Measurements from ENCODE around the gene TGM3.

DNA sequence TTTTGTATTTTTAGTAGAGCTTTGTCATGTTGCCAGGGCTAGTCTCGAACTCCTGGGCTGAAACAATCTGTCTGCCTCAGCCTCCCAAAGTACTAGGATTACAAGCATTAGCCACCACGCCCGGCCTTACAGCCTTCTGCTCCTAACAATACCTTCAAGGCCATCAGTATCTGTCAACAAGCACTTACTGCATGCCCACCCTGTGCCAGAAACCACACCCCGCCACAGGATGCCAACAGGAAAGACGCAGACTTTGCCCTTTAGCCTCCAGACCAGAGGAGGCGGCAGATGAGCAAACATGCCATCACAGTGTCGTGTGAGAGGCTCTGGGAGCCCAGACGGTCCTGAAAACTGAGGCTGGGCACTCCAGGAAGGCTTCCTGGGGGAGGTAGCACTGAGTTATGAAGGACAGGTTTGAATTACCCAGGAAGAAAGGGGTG, 34.7 kb upstream of the TGM3 start:
- TF ChIP-seq EZH2 (IDR thresholded peaks at IDR 0.05; ENCODE audit: borderline replicate concordance, insufficient read depth, low read length, poor library complexity, severe bottlenecking) (no peak), POLR2AphosphoS5 (IDR thresholded peaks at IDR 0.05) (no peak), MXI1 (conservative IDR thresholded peaks at IDR 0.05; ENCODE audit: poor library complexity, severe bottlenecking) (no peak), TAF1 (IDR thresholded peaks at IDR 0.05; ENCODE audit: low read depth) (no peak), SMC3 (conservative IDR thresholded peaks at IDR 0.05; ENCODE audit: poor library complexity) (no peak)
- TF ChIP-seq, protein P1, sequence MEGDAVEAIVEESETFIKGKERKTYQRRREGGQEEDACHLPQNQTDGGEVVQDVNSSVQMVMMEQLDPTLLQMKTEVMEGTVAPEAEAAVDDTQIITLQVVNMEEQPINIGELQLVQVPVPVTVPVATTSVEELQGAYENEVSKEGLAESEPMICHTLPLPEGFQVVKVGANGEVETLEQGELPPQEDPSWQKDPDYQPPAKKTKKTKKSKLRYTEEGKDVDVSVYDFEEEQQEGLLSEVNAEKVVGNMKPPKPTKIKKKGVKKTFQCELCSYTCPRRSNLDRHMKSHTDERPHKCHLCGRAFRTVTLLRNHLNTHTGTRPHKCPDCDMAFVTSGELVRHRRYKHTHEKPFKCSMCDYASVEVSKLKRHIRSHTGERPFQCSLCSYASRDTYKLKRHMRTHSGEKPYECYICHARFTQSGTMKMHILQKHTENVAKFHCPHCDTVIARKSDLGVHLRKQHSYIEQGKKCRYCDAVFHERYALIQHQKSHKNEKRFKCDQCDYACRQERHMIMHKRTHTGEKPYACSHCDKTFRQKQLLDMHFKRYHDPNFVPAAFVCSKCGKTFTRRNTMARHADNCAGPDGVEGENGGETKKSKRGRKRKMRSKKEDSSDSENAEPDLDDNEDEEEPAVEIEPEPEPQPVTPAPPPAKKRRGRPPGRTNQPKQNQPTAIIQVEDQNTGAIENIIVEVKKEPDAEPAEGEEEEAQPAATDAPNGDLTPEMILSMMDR (IDR thresholded peaks at IDR 0.05; ENCODE audit: poor library complexity, severe bottlenecking), result no peak

All from neural cell (in vitro differentiated cells).